CD4-positive, alpha-beta T cell (primary cell): ENCODE data around the gene ARPC4. TPM values are rescaled to one million over a fixed set of nuclear protein-coding genes. Genes with fewer than 3 reads are reported as not detected.

Experiments
- ATAC-seq: fragments of 200-7000 bp; cut with Tn5 transposase; one replicate; pipeline ENCODE4 v1.10.0; 2022; ENCODE audit warnings: mild to moderate bottlenecking; ENCODE audit not compliant: poor library complexity
- CTCF ChIA-PET: fragments of 350-600 bp; sonication (Branson Sonifier 250); formaldehyde crosslinking; loops from one replicate; lab custom pipeline; 2021; ENCODE audit warnings: antibody characterized with exemption, inconsistent platforms; lab: Charles Lee
- POLR2A ChIA-PET: fragments of 350-600 bp; sonication (Branson Sonifier 250); formaldehyde crosslinking; loops from one replicate; lab custom pipeline; 2021; ENCODE audit warnings: antibody characterized with exemption, inconsistent platforms; lab: Charles Lee
- DNase-seq, 14 experiments: peaks; one replicate each; pipeline ENCODE4 v3.0.0-alpha.2; 2013 to 2020; ENCODE audit warnings: mixed read lengths in 2 of 14
- H3K27ac ChIP-seq, 2 donors: one replicate each; pipeline versions ENCODE4 v1.5.1 to v1.7.0; 2013; ENCODE audit warnings: low read length in 2 of 2, low read depth in 1 of 2, mild to moderate bottlenecking in 1 of 2
- H3K27me3 ChIP-seq, 2 experiments: 1 replicate in 1 of 2; 2 replicates in 1 of 2; pipeline versions ENCODE4 v1.6.1 to v1.7.0; 2013; ENCODE audit warnings: low read length in 2 of 2, control low read depth in 1 of 2, mild to moderate bottlenecking in 1 of 2, moderate library complexity in 1 of 2; ENCODE audit not compliant: insufficient read depth in 2 of 2, control insufficient read depth in 1 of 2
- H3K36me3 ChIP-seq: one replicate; pipeline ENCODE4 v1.6.1; 2013; ENCODE audit warnings: low read length, control low read depth; ENCODE audit not compliant: insufficient read depth
- H3K4me1 ChIP-seq: one replicate; pipeline ENCODE4 v1.6.1; 2013; ENCODE audit warnings: low read length, control low read depth; ENCODE audit not compliant: insufficient read depth
- H3K4me3 ChIP-seq: one replicate; pipeline ENCODE4 v1.5.1; 2013; ENCODE audit warnings: mild to moderate bottlenecking, low read length, moderate library complexity
- H3K9me3 ChIP-seq, 2 experiments: 1 replicate in 1 of 2; 2 replicates in 1 of 2; pipeline versions ENCODE4 v1.6.1 to v1.7.0; 2013; ENCODE audit warnings: low read length in 2 of 2, mild to moderate bottlenecking in 2 of 2, control low read depth in 1 of 2, moderate library complexity in 1 of 2; ENCODE audit not compliant: control insufficient read depth in 1 of 2, insufficient read depth in 1 of 2
- H3K27ac Mint-ChIP-seq: one replicate; pipeline ENCODE4 v1.8.0; 2020; ENCODE audit warnings: mixed read lengths
- H3K27me3 Mint-ChIP-seq: one replicate; pipeline ENCODE4 v1.8.0; 2021; ENCODE audit warnings: mixed read lengths
- H3K36me3 Mint-ChIP-seq: one replicate; pipeline ENCODE4 v1.8.0; 2021; ENCODE audit warnings: low read depth, mixed read lengths
- H3K4me1 Mint-ChIP-seq: one replicate; pipeline ENCODE4 v1.8.0; 2021; ENCODE audit warnings: low read depth, mixed read lengths
- H3K4me3 Mint-ChIP-seq: one replicate; pipeline ENCODE4 v1.8.0; 2020; ENCODE audit warnings: mild to moderate bottlenecking, mixed read lengths
- H3K9me3 Mint-ChIP-seq: one replicate; pipeline ENCODE4 v1.8.0; 2020; ENCODE audit warnings: mixed read lengths
- intact Hi-C, 2 experiments: fragments of 100-400 bp; cut with DNase I in 1 of 2; cut with micrococcal nuclease in 1 of 2; formaldehyde crosslinking; loops; one replicate each; pipeline versions ENCODE4 v1.15.1 to v1.9.0; 2023 to 2025; cut with DNase I, micrococcal nuclease
- polyA plus RNA-seq, 2 donors: library from polyadenylated mRNA; unstranded; fragments of 120-200 nt; gene quantifications; one replicate each; pipeline ENCODE4 v1.2.1, GENCODE V29; 2013
- total RNA-seq, 174 experiments: library from RNA in 2 of 174; stranded (reverse) in 2 of 174; gene quantifications; one replicate each; pipeline ENCODE4 v1.2.3 and lab custom pipeline; 2021 to 2026
- TF ChIP-seq, protein P1 (sequence below): fragments of 200-600 bp; IDR thresholded peaks from one replicate; pipeline ENCODE4 v1.8.0; 2022; ENCODE audit warnings: antibody characterized with exemption, mild to moderate bottlenecking

ARPC4 gene
- total RNA-seq: 10 to 100 TPM; 88.7 to 91.3 TPM
- polyA plus RNA-seq (2013, experiment 1 of 2): 211 TPM
- 187 TPM for polyA plus RNA-seq (2013, experiment 2 of 2)
- 43.4 to 146 (median 68.0) reads per million in 172 experiments for total RNA-seq (lab: John Stamatoyannopoulos, UW)

DNA sequence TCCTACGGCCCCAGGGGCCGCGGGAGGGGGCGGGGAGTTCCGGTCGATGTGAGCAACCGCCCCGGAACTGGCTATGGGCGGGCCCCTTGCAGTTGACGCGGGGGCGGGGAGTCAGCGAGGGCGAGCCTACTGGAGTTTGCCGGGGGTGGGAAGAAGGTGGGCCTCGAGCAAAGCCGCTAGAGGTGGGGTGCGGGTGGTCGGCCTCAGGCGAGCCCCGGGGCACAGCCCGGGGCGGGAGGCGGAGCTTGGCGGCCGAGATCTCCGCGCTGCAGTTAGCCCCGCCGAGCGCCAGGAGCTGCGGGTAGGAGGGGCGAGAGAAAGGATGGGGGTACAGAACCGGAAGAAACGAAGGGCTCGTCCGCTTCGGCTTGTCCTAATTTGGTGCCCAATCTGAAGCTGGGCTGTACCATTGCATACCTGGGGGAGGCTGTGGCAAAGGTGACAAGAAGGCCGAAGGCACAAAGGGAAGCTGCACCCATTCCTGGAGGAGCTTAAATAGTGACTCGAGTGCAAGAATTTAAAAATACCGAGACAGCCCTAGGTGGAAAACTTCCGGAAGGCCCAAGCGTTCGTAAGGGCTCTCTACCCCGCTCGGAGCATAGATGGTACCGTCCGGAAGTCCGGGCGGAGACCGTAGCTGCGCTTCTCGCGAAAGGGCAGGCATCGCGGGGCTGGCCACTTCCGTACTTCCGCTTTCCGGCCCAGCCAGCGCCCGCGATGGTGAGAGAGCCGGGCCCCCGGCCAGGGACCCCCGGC is at the start of gene ARPC4, which contains the start of gene TADA3:
Gene ARPC4 (plus strand): TSS at position 678 of the 756 bp plus-strand sequence. CDS start 40 bp downstream, at position 718.
Gene TADA3 (minus strand): TSS at position 69 of the 756 bp plus-strand sequence. CDS start 1,007 bp downstream, outside the sequence.
- ChIA-PET CTCF (interaction anchor here (0.6 to 1.5 kb wide), 5 partner anchors 16 to 140 kb away, joined by 4 to 8 read pairs (median 6); partner anchors contain the start of genes CRELD1 and OGG1), POLR2A (interaction anchor here (0.8 to 2.7 kb wide), 34 partner anchors 11 to 528 kb away, joined by 3 to 64 read pairs (median 5); partner anchors contain the start of genes BRPF1, CAMK1, CRELD1 and EMC3)
- H3K9me3 Mint-ChIP-seq: no peaks in the 10 kb centered on the region
- peaks cover 73% of the 10 kb centered on the region for H3K36me3 Mint-ChIP-seq
- no peaks in the 10 kb centered on the region for H3K9me3 ChIP-seq
- H3K4me1 Mint-ChIP-seq: peaks cover 76% of the 10 kb centered on the region
- peaks cover 56% of the 10 kb centered on the region for H3K36me3 ChIP-seq
- peak within 1 kb of the TSS; percentile 99 for H3K4me3 Mint-ChIP-seq
- intact Hi-C loops: loop anchor here (1.0 to 10.0 kb wide), 11 partner anchors 16 to 530 kb away; partner anchors contain the start of genes BRPF1 (in 2 of the 2), MTMR14 (in 2 of the 2), EMC3 (in 1 of the 2) and RPUSD3 (in 1 of the 2)
- peak within 1 kb of the TSS; percentile 99 for H3K27ac Mint-ChIP-seq
- ATAC-seq (peak; percentile 85), DNase-seq (peak; percentile 82 to 96 (median 88))
- H3K27ac ChIP-seq: peak within 1 kb of the TSS; percentile 95 to 98
- no peaks in the 10 kb centered on the region for H3K27me3 Mint-ChIP-seq
- H3K4me1 ChIP-seq: peaks cover 64% of the 10 kb centered on the region
- no peaks in the 10 kb centered on the region for H3K27me3 ChIP-seq
- TF ChIP-seq, protein P1, sequence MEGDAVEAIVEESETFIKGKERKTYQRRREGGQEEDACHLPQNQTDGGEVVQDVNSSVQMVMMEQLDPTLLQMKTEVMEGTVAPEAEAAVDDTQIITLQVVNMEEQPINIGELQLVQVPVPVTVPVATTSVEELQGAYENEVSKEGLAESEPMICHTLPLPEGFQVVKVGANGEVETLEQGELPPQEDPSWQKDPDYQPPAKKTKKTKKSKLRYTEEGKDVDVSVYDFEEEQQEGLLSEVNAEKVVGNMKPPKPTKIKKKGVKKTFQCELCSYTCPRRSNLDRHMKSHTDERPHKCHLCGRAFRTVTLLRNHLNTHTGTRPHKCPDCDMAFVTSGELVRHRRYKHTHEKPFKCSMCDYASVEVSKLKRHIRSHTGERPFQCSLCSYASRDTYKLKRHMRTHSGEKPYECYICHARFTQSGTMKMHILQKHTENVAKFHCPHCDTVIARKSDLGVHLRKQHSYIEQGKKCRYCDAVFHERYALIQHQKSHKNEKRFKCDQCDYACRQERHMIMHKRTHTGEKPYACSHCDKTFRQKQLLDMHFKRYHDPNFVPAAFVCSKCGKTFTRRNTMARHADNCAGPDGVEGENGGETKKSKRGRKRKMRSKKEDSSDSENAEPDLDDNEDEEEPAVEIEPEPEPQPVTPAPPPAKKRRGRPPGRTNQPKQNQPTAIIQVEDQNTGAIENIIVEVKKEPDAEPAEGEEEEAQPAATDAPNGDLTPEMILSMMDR: no peak
- H3K4me3 ChIP-seq: peak within 1 kb of the TSS; percentile 99

DNA sequence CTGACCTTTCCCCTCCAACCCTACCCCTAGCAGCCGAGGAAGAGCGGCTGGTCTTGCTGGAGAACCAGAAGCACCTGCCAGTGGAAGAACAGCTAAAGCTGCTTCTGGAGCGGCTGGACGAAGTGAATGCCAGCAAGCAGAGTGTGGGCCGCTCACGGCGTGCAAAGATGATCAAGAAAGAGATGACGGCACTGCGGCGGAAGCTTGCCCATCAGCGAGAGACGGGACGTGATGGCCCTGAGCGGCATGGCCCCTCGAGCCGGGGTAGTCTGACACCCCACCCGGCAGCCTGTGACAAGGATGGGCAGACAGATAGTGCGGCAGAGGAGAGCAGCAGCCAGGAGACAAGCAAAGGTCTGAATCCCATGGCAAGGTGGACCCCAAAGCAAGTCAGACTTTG is 49.3 kb upstream of the ARPC4 start:
- no peak overlapping the region for H3K4me3 Mint-ChIP-seq
- intact Hi-C loops: no loop called here
- peaks cover 4% of the 10 kb centered on the region for H3K4me1 Mint-ChIP-seq
- Histone ChIP-seq H3K36me3 (peaks cover 99% of the 10 kb centered on the region), H3K4me3 (no peak overlapping the region), H3K27ac (no peak overlapping the region), H3K4me1 (no peaks in the 10 kb centered on the region), H3K27me3 (no peaks in the 10 kb centered on the region), H3K9me3 (no peaks in the 10 kb centered on the region)
- TF ChIP-seq, protein P1: no peak
- no peak overlapping the region for H3K27ac Mint-ChIP-seq
- ChIA-PET CTCF (no interaction called here), POLR2A (interaction anchor here (1.3 to 3.3 kb wide), 2 partner anchors 11 to 49 kb away, joined by 3 to 16 read pairs; partner anchors contain the start of genes ARPC4 and BRPF1)
- DNase-seq: no peak
- H3K27me3 Mint-ChIP-seq: no peaks in the 10 kb centered on the region
- peaks cover 92% of the 10 kb centered on the region for H3K36me3 Mint-ChIP-seq
- no peaks in the 10 kb centered on the region for H3K9me3 Mint-ChIP-seq
- ATAC-seq: no peak

DNA sequence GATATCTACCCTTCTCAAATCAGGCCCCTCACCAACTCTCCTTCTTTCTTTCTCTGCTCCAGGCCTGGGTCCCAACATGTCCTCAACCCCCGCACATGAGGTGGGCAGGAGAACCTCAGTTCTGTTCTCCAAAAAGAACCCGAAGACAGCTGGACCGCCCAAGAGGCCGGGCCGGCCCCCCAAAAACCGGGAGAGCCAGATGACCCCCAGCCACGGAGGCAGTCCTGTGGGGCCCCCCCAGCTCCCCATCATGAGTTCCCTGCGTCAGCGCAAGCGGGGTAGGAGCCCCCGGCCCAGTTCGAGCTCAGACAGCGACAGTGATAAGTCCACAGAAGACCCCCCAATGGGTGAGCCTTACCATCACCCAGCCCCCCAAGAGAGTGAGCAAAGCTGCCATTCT is 48.7 kb upstream of the ARPC4 start:
- no peak overlapping the region for H3K27ac Mint-ChIP-seq
- no peak for DNase-seq
- TF ChIP-seq, protein P1: no peak
- ChIA-PET CTCF (no interaction called here), POLR2A (interaction anchor here (0.9 to 3.3 kb wide), 2 partner anchors 12 to 95 kb away, joined by 4 to 16 read pairs; partner anchors contain the start of genes BRPF1 and MTMR14)
- H3K4me1 Mint-ChIP-seq: peaks cover 2% of the 10 kb centered on the region
- no peak overlapping the region for H3K4me3 ChIP-seq
- no peak overlapping the region for H3K4me3 Mint-ChIP-seq
- no peaks in the 10 kb centered on the region for H3K9me3 Mint-ChIP-seq
- peaks cover 93% of the 10 kb centered on the region for H3K36me3 ChIP-seq
- H3K4me1 ChIP-seq: peaks cover 3% of the 10 kb centered on the region
- no peak overlapping the region for H3K27ac ChIP-seq
- H3K27me3 ChIP-seq: no peaks in the 10 kb centered on the region
- intact Hi-C loops: no loop called here
- no peaks in the 10 kb centered on the region for H3K9me3 ChIP-seq
- H3K36me3 Mint-ChIP-seq: peaks cover 92% of the 10 kb centered on the region
- no peaks in the 10 kb centered on the region for H3K27me3 Mint-ChIP-seq
- no peak for ATAC-seq
